A673 (cell line): ENCODE data around the gene ITGA1.

Experiments
- CTCF ChIP-seq: fragments of 300-800, 200-600 bp; sonication (generic); conservative IDR thresholded peaks from 2 replicates; pipeline ENCODE4 v1.5.1; 2017; ENCODE audit warnings: low read depth, mild to moderate bottlenecking, antibody characterized with exemption, low read length, moderate library complexity, mixed read lengths
- EZH2 ChIP-seq: fragments of 200-600 bp; sonication (generic); IDR thresholded peaks from 2 replicates; pipeline ENCODE4 v1.6.1; 2017; ENCODE audit warnings: borderline replicate concordance, low read depth, mild to moderate bottlenecking, mixed read lengths, antibody characterized with exemption, low read length; ENCODE audit not compliant: poor library complexity, severe bottlenecking

- TF ChIP-seq CTCF (no peak), EZH2 (no peak)
Observed at GRCh38 chr5:52956915-52957747, 169.4 kb downstream of the ITGA1 start.
